AG10803 (cell line): ENCODE results near the gene KCNB1.

ENCODE experiments used
- DNase-seq: peaks from one replicate; pipeline ENCODE4 v3.0.0; 2010; ENCODE audit warnings: low read depth
- H3K4me3 ChIP-seq: 2 replicates; pipeline ENCODE4 v1.5.1; 2011; ENCODE audit warnings: mild to moderate bottlenecking, low read length, control low read depth
- TF ChIP-seq, protein P1 (sequence below): conservative IDR thresholded peaks from 2 replicates; pipeline ENCODE4 v1.5.1; 2011; ENCODE audit warnings: mild to moderate bottlenecking, low read length, control low read depth, inconsistent platforms

The KCNB1 gene

DNA sequence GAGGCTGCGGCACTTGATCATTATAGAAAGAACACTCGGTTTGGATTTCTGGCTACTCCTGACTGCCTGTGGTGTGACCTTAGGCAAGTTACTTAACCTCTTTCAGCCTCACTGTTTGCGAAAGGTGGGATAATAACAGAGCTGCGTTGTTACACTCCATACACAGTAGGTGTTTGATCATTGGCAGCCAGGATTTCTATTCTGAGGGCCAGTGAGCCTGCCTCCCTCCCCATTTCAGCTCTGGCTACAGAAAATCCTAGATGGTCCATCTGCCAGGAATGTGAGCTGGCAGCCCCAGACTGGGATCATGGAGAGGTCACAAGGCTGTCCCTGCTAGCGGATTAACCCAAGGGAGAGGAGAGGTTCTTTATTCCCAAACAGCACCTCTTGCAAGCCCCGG is 2.7 kb downstream of the KCNB1 start:
- no peak overlapping the region for H3K4me3 ChIP-seq
- TF ChIP-seq, protein P1, sequence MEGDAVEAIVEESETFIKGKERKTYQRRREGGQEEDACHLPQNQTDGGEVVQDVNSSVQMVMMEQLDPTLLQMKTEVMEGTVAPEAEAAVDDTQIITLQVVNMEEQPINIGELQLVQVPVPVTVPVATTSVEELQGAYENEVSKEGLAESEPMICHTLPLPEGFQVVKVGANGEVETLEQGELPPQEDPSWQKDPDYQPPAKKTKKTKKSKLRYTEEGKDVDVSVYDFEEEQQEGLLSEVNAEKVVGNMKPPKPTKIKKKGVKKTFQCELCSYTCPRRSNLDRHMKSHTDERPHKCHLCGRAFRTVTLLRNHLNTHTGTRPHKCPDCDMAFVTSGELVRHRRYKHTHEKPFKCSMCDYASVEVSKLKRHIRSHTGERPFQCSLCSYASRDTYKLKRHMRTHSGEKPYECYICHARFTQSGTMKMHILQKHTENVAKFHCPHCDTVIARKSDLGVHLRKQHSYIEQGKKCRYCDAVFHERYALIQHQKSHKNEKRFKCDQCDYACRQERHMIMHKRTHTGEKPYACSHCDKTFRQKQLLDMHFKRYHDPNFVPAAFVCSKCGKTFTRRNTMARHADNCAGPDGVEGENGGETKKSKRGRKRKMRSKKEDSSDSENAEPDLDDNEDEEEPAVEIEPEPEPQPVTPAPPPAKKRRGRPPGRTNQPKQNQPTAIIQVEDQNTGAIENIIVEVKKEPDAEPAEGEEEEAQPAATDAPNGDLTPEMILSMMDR: no peak
- no peak for DNase-seq

DNA sequence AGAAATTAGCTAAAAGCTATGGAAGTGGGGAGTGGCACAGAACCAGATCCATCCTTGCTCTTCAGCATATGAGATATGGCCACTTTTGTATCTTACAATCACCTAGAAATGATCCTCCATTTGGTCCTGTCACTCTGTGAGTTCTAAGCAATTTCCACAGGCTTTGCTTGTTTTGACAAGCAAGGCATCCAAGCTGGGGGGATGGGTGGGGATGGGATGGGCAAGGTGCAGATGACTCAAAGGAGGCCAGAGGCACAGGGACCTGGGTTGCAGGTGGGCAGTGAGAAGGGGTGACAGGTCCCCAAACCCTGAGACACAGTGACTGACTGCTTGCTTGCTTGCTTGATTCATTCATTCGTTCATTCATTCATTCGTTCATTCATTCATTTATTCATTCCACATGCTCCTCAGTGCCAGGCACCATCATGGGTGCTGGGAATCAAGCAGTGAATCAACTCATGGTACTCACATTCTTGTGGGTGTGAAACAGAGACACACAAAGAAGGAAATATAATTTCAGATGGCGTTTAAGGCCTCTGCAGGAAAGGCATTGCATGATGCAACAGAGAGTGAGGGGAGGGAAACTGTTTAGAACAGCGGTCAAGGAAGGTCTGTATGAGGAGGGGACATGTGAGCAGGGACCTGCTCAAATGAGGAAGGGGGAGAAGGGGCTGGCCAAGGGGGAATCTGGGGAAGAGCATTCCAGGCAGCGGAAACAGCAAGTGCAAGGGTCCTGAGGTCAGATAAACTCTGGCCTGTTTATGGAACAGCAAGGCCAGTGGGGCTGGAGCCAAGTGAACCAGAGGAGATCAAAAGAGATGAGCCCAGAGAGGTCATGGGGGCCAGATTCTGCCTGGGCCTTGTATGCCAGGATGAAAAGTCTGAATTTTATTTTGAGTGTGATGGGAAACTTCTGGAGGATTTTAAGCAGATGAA is 3.4 kb downstream of the KCNB1 start:
- TF ChIP-seq, protein P1: no peak
- H3K4me3 ChIP-seq: no peak overlapping the region

DNA sequence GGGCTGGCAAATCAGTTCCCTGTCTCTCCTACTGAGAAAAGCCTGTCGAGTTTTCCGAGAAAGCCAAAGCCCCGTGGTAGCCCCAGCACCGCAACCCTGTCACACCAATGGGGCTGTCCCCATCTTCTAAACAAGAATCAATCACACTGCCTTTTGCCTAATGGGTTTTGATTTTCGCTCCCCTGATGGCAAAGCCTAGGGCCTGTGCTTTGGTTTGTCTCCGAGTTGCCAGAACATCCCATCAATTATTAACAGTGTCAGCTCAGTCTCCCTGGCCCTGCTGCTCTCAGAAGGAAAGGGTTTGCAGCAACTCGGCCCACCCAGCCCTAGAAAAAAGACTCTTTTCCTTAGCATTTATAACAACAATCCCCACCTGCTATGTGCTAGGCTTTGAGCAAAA is 4.2 kb downstream of the KCNB1 start:
- H3K4me3 ChIP-seq: no peak overlapping the region
- TF ChIP-seq, protein P1: no peak
- DNase-seq: no peak

More for the DNA sequence above, 3.4 kb downstream of the KCNB1 start:
- no peak for DNase-seq

DNA sequence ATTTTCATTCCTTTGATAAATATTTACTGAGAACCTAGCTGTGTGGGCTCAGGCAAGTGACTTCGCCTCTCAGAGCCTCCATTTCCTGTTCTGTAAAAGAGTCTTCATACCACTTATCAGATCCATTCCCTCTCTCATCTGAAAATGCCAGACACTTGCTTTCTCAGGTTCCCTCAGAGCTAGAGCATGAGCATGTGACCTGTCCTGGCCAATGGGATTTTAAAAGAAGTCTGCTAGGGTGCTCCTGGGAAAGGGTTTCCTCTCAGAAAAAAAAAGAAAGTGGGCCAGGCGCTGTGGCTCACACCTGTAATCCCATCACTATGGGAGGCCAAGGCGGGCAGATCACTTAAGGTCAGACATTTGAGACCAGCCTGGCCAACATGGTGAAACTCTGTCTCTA is 5.3 kb downstream of the KCNB1 start:
- DNase-seq: no peak
- H3K4me3 ChIP-seq: no peak overlapping the region
- TF ChIP-seq, protein P1: no peak

DNA sequence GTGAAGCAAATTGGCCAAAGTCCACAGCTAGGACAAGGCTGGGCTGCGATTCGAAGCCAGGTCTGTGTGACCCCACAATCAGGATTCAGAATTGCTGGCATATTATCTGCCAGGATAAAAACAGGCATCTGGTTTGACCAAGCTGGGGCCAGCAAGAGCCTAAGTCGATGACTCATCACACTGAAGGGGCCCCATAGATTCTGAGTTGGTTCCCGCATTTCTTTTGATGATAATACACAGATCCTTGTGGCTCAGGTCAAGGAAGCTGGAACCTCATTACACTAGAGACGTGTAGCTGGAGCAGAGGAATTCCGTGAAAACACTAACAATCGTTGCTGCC is 6.5 kb downstream of the KCNB1 start:
- TF ChIP-seq, protein P1: no peak
- DNase-seq: no peak
- no peak overlapping the region for H3K4me3 ChIP-seq

DNA sequence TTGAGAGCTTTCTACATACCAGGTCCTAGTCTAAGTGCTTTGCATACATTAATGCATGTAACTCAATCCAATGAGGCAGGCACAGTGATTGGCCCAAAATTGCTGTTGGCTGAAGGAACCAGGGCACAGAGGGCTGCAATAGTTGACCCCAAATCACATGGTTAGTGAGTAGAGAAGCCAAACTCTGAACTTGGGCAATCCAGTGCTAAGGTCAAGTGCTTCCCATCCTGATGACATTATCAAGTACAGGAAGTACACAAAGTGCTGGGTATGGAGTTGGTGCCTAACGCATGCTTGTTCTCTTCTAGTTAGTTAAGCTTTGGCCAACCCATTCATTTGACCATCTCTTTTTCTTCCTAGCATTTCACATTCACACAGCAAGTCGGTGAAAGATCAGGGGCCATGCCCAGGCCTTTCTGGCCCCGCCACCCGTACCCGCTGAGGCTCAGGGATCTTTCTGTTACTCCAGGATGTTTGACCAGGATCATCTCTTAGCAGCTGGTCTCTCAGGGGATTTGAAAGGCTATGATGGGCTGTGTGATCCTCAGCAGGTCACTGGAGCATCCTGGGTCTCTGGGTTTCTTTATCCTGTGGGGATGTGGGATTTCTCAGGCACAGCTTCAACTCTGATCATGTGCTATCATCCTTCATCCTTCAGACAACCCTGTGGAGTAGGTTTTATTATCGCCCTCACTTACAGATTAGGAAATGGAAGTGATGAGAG is 7.0 kb downstream of the KCNB1 start:
- DNase-seq: no peak
- H3K4me3 ChIP-seq: no peak overlapping the region

More for the DNA sequence above, 7.0 kb downstream of the KCNB1 start:
- TF ChIP-seq, protein P1: no peak
